K562 (cell line): ENCODE results near the gene MAGEB4. TPM values are rescaled to one million over a fixed set of nuclear protein-coding genes. Genes with fewer than 3 reads are reported as not detected.

Experiments
- ATAC-seq: fragments of 200-7000 bp; cut with Tn5 transposase; 3 replicates; pipeline ENCODE4 v1.9.1; 2020; ENCODE audit warnings: moderate library complexity
- BruUV-seq: library from RNA; stranded (reverse); fragments of 400-500 nt; replicated peaks from 2 replicates; lab custom pipeline; 2021; lab: Mats Ljungman, UMichigan
- CTCF ChIA-PET: fragments of 300-600 bp; formaldehyde crosslinking; extraction: SDS; loops from one replicate; lab custom pipeline; 2021; ENCODE audit warnings: low intra/inter-chr PET ratio; lab: Yijun Ruan, JAX
- POLR2A ChIA-PET: fragments of 300-600, 350-650 bp; sonication (Branson Sonifier 250); formaldehyde crosslinking; extraction: SDS; loops from one replicate; lab custom pipeline; 2021; ENCODE audit warnings: antibody characterized with exemption, inconsistent platforms; lab: Yijun Ruan, JAX
- DNase-seq, 4 experiments: peaks; one replicate each; pipeline versions ENCODE4 v3.0.0 to v3.0.0-alpha.2; 2011 to 2018; ENCODE audit warnings: low spot score in 3 of 4, mixed read lengths in 3 of 4; ENCODE audit errors: extremely low read depth in 1 of 4
- FAIRE-seq: peaks from 2 replicates; lab custom pipeline; 2011; peaks lifted over from hg19 to GRCh38; lab: Jason Lieb, UNC
- H2AFZ ChIP-seq: 2 replicates; pipeline ENCODE4 v1.6.0; 2011; ENCODE audit warnings: low read depth, low read length, control low read depth, inconsistent platforms
- H3K27ac ChIP-seq: fragments of 200-600 bp; 3 replicates; pipeline ENCODE4 v1.8.0; 2011; ENCODE audit warnings: low read depth, mild to moderate bottlenecking, control low read depth, inconsistent platforms, low read length, moderate library complexity, mixed read lengths; ENCODE audit errors: extremely low read depth
- H3K27me3 ChIP-seq, 2 experiments: fragments of 300-600 bp in 1 of 2; 2 replicates in 1 of 2; 3 replicates in 1 of 2; pipeline versions ENCODE4 v1.6.0 to v1.8.0; 2011; ENCODE audit warnings: inconsistent platforms in 2 of 2, low read length in 2 of 2, mild to moderate bottlenecking in 1 of 2, mixed read lengths in 1 of 2, moderate library complexity in 1 of 2; ENCODE audit not compliant: control insufficient read depth in 2 of 2, insufficient read depth in 2 of 2
- H3K36me3 ChIP-seq: fragments of 300-600 bp; 3 replicates; pipeline ENCODE4 v1.8.0; 2011; ENCODE audit warnings: mild to moderate bottlenecking, low read length, inconsistent platforms; ENCODE audit not compliant: control insufficient read depth, insufficient read depth
- H3K4me1 ChIP-seq, 2 experiments: fragments of 200-600 bp in 1 of 2; replicated peaks in 1 of 2; 2 replicates in 1 of 2; 3 replicates in 1 of 2; pipeline versions ENCODE4 v1.5.1 to v1.8.0; 2011; ENCODE audit warnings: inconsistent platforms in 2 of 2, low read length in 2 of 2, mild to moderate bottlenecking in 1 of 2, mixed read lengths in 1 of 2, moderate library complexity in 1 of 2; ENCODE audit not compliant: control insufficient read depth in 2 of 2, insufficient read depth in 2 of 2
- H3K4me2 ChIP-seq: 2 replicates; pipeline ENCODE4 v1.6.1; 2011; ENCODE audit warnings: low read length, control low read depth, inconsistent platforms, mixed read lengths; ENCODE audit not compliant: insufficient read depth
- H3K4me3 ChIP-seq: fragments of 200-600 bp; sonication (generic), shearing (Covaris generic); 2 replicates; pipeline ENCODE4 v1.5.1; 2016; ENCODE audit warnings: control low read depth, inconsistent platforms
- H3K79me2 ChIP-seq: fragments of 200-600 bp; 3 replicates; pipeline ENCODE4 v1.8.0; 2011; ENCODE audit warnings: low read length, inconsistent platforms; ENCODE audit not compliant: control insufficient read depth, insufficient read depth
- H3K9ac ChIP-seq, 2 experiments: 2 replicates each; pipeline versions ENCODE4 v1.6.0 to v1.6.1; 2011; ENCODE audit warnings: low read depth in 2 of 2, low read length in 2 of 2, control low read depth in 1 of 2, inconsistent platforms in 1 of 2, mild to moderate bottlenecking in 1 of 2, mixed read lengths in 1 of 2; ENCODE audit not compliant: insufficient read depth in 1 of 2
- H3K9me1 ChIP-seq: one replicate; pipeline ENCODE4 v1.6.0; 2011; ENCODE audit warnings: inconsistent platforms, mild to moderate bottlenecking, low read length, moderate library complexity; ENCODE audit not compliant: control insufficient read depth, insufficient read depth
- H3K9me3 ChIP-seq: replicated peaks from 2 replicates; pipeline ENCODE4 v1.5.1; 2011; ENCODE audit warnings: low read depth, low read length, inconsistent platforms; ENCODE audit not compliant: control insufficient read depth, insufficient read depth
- H4K20me1 ChIP-seq: replicated peaks from 2 replicates; pipeline ENCODE4 v1.6.1; 2011; ENCODE audit warnings: low read length, inconsistent platforms, mixed read lengths; ENCODE audit not compliant: control insufficient read depth, insufficient read depth
- CTCFL ChIP-seq: IDR thresholded peaks from 2 replicates; pipeline ENCODE4 v1.6.1; 2011; ENCODE audit warnings: borderline replicate concordance, low read depth, mild to moderate bottlenecking, moderate library complexity, low read length; ENCODE audit not compliant: insufficient read depth, poor library complexity, severe bottlenecking
- ESRRA ChIP-seq: fragments of 450-650 bp; IDR thresholded peaks from 2 replicates; pipeline ENCODE4 v1.6.1; 2014; ENCODE audit warnings: low read depth, mild to moderate bottlenecking, moderate library complexity, borderline replicate concordance
- FOXA1 ChIP-seq: fragments of 450-650 bp; IDR thresholded peaks from 2 replicates; pipeline ENCODE4 v1.6.1; 2016; ENCODE audit warnings: mild to moderate bottlenecking, borderline replicate concordance
- HIVEP1 ChIP-seq: fragments of 250-450 bp; sonication (Bioruptor Pico); IDR thresholded peaks from 2 replicates; pipeline ENCODE4 v1.4.0; 2020; ENCODE audit warnings: mild to moderate bottlenecking
- MCM7 ChIP-seq, 2 experiments: fragments of 450-650 bp; IDR thresholded peaks; 2 replicates each; pipeline ENCODE4 v1.6.1; 2016 to 2018
- MEF2A ChIP-seq: IDR thresholded peaks from 2 replicates; pipeline ENCODE4 v1.6.1; 2011; ENCODE audit warnings: low read depth, mild to moderate bottlenecking, low read length, moderate library complexity; ENCODE audit not compliant: control insufficient read depth
- RBM25 ChIP-seq: fragments of 200-400 bp; formaldehyde crosslinking; IDR thresholded peaks from 2 replicates; pipeline ENCODE4 v1.6.1; 2018; ENCODE audit warnings: low read length, low read depth, moderate library complexity; ENCODE audit not compliant: severe bottlenecking
- RBM39 ChIP-seq: fragments of 200-400 bp; formaldehyde crosslinking; optimal IDR thresholded peaks from 2 replicates; pipeline ENCODE3; 2018; ENCODE audit warnings: low read depth, low read length
- TAF15 ChIP-seq: fragments of 200-400 bp; formaldehyde crosslinking; IDR thresholded peaks from 2 replicates; pipeline ENCODE4 v1.6.1; 2017; ENCODE audit warnings: mild to moderate bottlenecking, low read depth, low read length, moderate library complexity
- TFAM ChIP-seq: fragments of 250-450 bp; sonication (Bioruptor Pico); conservative IDR thresholded peaks from 2 replicates; pipeline ENCODE4 v1.5.0; 2021; ENCODE audit warnings: mild to moderate bottlenecking, moderate library complexity
- XRCC3 ChIP-seq: fragments of 450-650 bp; IDR thresholded peaks from 2 replicates; pipeline ENCODE4 v1.6.1; 2017; ENCODE audit warnings: mild to moderate bottlenecking, moderate library complexity
- ZKSCAN1 ChIP-seq: fragments of 150-350 bp; IDR thresholded peaks from 2 replicates; pipeline ENCODE4 v1.6.1; 2016; ENCODE audit warnings: low read depth, low read length
- ZNF133 ChIP-seq: fragments of 250-450 bp; sonication (Bioruptor Pico); IDR thresholded peaks from 2 replicates; pipeline ENCODE4 v1.4.0; 2020; ENCODE audit warnings: mild to moderate bottlenecking
- ZNF668 ChIP-seq: fragments of 250-450 bp; sonication (Bioruptor Pico); IDR thresholded peaks from 2 replicates; pipeline ENCODE4 v1.8.0; 2022; ENCODE audit warnings: mild to moderate bottlenecking, inconsistent platforms
- WGBS: fragments of 100-300 bp; shearing (Covaris generic); methylation state at CpG from one replicate; pipeline ENCODE4 v1.1.6; 2016; ENCODE audit warnings: low coverage, mixed read lengths; ENCODE audit not compliant: insufficient coverage; ENCODE audit errors: missing lambda C conversion rate; 5-methylcytosine and 5-hydroxymethylcytosine counted together
- in situ Hi-C: fragments of 300-500 bp; cut with MboI; formaldehyde crosslinking; loops from 4 replicates; pipeline ENCODE4 v1.15.0; 2018; ENCODE audit warnings: inconsistent platforms, mixed read lengths
- intact Hi-C: fragments of 100-400 bp; cut with micrococcal nuclease; formaldehyde crosslinking; loops from 2 replicates; pipeline ENCODE4 v1.14.2; 2022
- polyA plus RNA-seq, 8 experiments: library from polyadenylated mRNA; depleted of rRNA in 4 of 8; stranded (reverse) in 5 of 8; unstranded in 3 of 8; fragments of >200 nt; fragmentation: Nextera tagmentation in 2 of 8; fragmentation: Illumina TruSeq in 1 of 8; extraction: Ambion mirVana in 2 of 8; extraction: Trizol in 1 of 8; gene quantifications; 2 replicates each; pipeline versions ENCODE4 v1.2.1 to v1.2.3, GENCODE V29; 2011 to 2014; ENCODE audit warnings: inconsistent platforms in 1 of 8, missing spikeins in 1 of 8
- total RNA-seq, 7 experiments: library from RNA; depleted of rRNA in 6 of 7; stranded (reverse); fragments of >200 nt in 6 of 7; fragmentation: Illumina TruSeq in 2 of 7; extraction: Trizol in 2 of 7; gene quantifications; 2 replicates each; pipeline versions ENCODE4 v1.2.1 to v1.2.3, GENCODE V29; 2011 to 2021; ENCODE audit warnings: low replicate concordance in 1 of 7
- TF ChIP-seq, protein P1 (sequence below): IDR thresholded peaks from 2 replicates; pipeline ENCODE4 v1.6.1; 2014; ENCODE audit warnings: antibody characterized with exemption
- TF ChIP-seq, protein P2 (sequence below): fragments of 250-450 bp; sonication (Bioruptor Pico); IDR thresholded peaks from 2 replicates; pipeline ENCODE4 v1.8.0; 2021; ENCODE audit warnings: moderate library complexity, mild to moderate bottlenecking, inconsistent platforms

MAGEB4 gene
- total and polyA plus RNA-seq, 9 of the 15 experiments (the other 6 are each of a cell fraction or from before 2014, with no cell fraction given): 0.04 to 0.09 (median 0.06) TPM; not detected in 6

DNA sequence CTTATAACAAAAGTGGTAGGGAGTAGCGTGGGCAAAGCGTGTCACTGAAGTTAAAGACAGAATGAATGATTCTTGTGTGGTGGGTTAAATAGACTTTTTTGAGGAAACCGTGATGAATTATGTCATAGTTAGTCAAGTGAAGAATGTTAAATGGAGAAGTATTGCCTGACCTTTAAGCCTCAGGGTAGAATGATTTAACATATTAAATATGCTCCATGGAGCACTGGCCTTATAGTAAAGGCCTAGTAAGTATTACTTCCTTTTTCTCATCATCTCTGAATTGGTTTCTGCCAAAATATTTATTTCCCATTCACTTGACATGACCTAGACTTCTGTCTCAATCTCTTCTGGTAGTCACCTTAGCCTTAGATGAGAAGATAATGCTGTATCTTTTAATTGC, 28.8 kb downstream of the MAGEB4 start:
- intact Hi-C loops: loop anchor here (10.0 kb wide), 1 partner anchor 126 kb away; no protein-coding TSS in a partner anchor
- Histone ChIP-seq H3K9me1 (no peaks in the 10 kb centered on the region), H2AFZ (no peak overlapping the region), H3K27ac (no peak overlapping the region), H3K4me1 (no peaks in the 10 kb centered on the region), H3K36me3 (no peaks in the 10 kb centered on the region), H3K27me3 (no peaks in the 10 kb centered on the region), H3K79me2 (no peaks in the 10 kb centered on the region), H3K9ac (no peak overlapping the region), H3K4me3 (no peak overlapping the region), H3K9me3 (no peaks in the 10 kb centered on the region), H3K4me2 (no peak overlapping the region), H4K20me1 (no peaks in the 10 kb centered on the region)
- FAIRE-seq: no peak
- ChIA-PET POLR2A (no interaction called here), CTCF (no interaction called here)
- DNase-seq: no peak
- WGBS: 5% methylated on average over 3 of the region's 3 CpGs
- in situ Hi-C loops: loop anchor here (10.0 kb wide), 1 partner anchor 234 kb away; no protein-coding TSS in a partner anchor
- BruUV-seq: no TSS peak
- no peak for ATAC-seq
- TF ChIP-seq RBM39: no peak
- no peak for TF ChIP-seq ZNF133 (CRISPR knock-in tag)
- TF ChIP-seq, protein P1, sequence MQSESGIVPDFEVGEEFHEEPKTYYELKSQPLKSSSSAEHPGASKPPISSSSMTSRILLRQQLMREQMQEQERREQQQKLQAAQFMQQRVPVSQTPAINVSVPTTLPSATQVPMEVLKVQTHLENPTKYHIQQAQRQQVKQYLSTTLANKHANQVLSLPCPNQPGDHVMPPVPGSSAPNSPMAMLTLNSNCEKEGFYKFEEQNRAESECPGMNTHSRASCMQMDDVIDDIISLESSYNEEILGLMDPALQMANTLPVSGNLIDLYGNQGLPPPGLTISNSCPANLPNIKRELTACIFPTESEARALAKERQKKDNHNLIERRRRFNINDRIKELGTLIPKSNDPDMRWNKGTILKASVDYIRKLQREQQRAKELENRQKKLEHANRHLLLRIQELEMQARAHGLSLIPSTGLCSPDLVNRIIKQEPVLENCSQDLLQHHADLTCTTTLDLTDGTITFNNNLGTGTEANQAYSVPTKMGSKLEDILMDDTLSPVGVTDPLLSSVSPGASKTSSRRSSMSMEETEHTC: no peak
- no peak for TF ChIP-seq XRCC3
- no peak for TF ChIP-seq MEF2A
- TF ChIP-seq CTCFL: no peak
- TF ChIP-seq MCM7 (IDR thresholded peaks at IDR 0.05): no peak
- no peak for TF ChIP-seq TFAM (CRISPR knock-in tag)
- TF ChIP-seq ESRRA: no peak
- TF ChIP-seq, protein P2, sequence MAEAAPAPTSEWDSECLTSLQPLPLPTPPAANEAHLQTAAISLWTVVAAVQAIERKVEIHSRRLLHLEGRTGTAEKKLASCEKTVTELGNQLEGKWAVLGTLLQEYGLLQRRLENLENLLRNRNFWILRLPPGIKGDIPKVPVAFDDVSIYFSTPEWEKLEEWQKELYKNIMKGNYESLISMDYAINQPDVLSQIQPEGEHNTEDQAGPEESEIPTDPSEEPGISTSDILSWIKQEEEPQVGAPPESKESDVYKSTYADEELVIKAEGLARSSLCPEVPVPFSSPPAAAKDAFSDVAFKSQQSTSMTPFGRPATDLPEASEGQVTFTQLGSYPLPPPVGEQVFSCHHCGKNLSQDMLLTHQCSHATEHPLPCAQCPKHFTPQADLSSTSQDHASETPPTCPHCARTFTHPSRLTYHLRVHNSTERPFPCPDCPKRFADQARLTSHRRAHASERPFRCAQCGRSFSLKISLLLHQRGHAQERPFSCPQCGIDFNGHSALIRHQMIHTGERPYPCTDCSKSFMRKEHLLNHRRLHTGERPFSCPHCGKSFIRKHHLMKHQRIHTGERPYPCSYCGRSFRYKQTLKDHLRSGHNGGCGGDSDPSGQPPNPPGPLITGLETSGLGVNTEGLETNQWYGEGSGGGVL (CRISPR knock-in tag): no peak
- TF ChIP-seq TAF15: no peak
- no peak for TF ChIP-seq FOXA1
- TF ChIP-seq HIVEP1: no peak
- no peak for TF ChIP-seq ZNF668
- no peak for TF ChIP-seq RBM25
- TF ChIP-seq ZKSCAN1: no peak
